Parathyroid adenoma (tissue), 2 donors: ENCODE results near the gene RFPL3.
"Not testable (repeated sequence)": the region's sequence is repeated elsewhere in the genome, so short reads cannot be mapped to it uniquely, and the experiment has no call there.

Source experiments
- H2AFZ ChIP-seq: fragments of 300-600 bp; sonication (generic); one replicate; pipeline ENCODE4 v1.7.0; 2017; ENCODE audit warnings: antibody characterized with exemption, mild to moderate bottlenecking
- H3K27ac ChIP-seq: fragments of 300-600 bp; sonication (generic); one replicate; pipeline ENCODE4 v1.7.0; 2017
- H3K27me3 ChIP-seq: fragments of 300-600 bp; sonication (generic); one replicate; pipeline ENCODE4 v1.7.0; 2017; ENCODE audit warnings: low read length; ENCODE audit not compliant: control insufficient read depth, insufficient read depth
- H3K36me3 ChIP-seq: fragments of 300-600 bp; sonication (generic); one replicate; pipeline ENCODE4 v1.7.0; 2017; ENCODE audit warnings: low read length; ENCODE audit not compliant: control insufficient read depth, insufficient read depth
- H3K4me1 ChIP-seq: fragments of 300-600 bp; sonication (generic); one replicate; pipeline ENCODE4 v1.7.0; 2017; ENCODE audit warnings: control low read depth
- H3K4me2 ChIP-seq: fragments of 300-600 bp; sonication (generic); one replicate; pipeline ENCODE4 v1.7.0; 2017; ENCODE audit warnings: low read length
- H3K4me3 ChIP-seq: fragments of 300-600 bp; sonication (generic); one replicate; pipeline ENCODE4 v1.7.0; 2017; ENCODE audit warnings: low read depth, low read length
- H3K79me2 ChIP-seq: fragments of 300-600 bp; sonication (generic); one replicate; pipeline ENCODE4 v1.7.0; 2017; ENCODE audit warnings: control low read depth
- H3K9ac ChIP-seq: fragments of 300-600 bp; sonication (generic); one replicate; pipeline ENCODE4 v1.7.0; 2017; ENCODE audit warnings: mild to moderate bottlenecking
- H3K9me3 ChIP-seq: fragments of 300-600 bp; sonication (generic); one replicate; pipeline ENCODE4 v1.7.0; 2017; ENCODE audit warnings: low read length; ENCODE audit not compliant: control insufficient read depth
- CTCF ChIP-seq: fragments of 300-600 bp; sonication (generic); IDR thresholded peaks from one replicate; pipeline ENCODE4 v1.7.0; 2017; ENCODE audit warnings: antibody characterized with exemption, mild to moderate bottlenecking
- donor health status: primary hyperparathyroidism.

RFPL3 gene

GRCh38 chr22:32355760-32356159 is 1.9 kb upstream of the RFPL3 start:
- Histone ChIP-seq H3K79me2 (no peaks in the 10 kb centered on the region), H3K36me3 (no peaks in the 10 kb centered on the region), H3K9me3 (no peaks in the 10 kb centered on the region), H3K9ac (no peak overlapping the region), H3K4me3 (no peak overlapping the region), H3K27ac (no peak overlapping the region), H3K4me1 (no peaks in the 10 kb centered on the region), H3K27me3 (no peaks in the 10 kb centered on the region), H2AFZ (no peak overlapping the region), H3K4me2 (no peak overlapping the region)
- TF ChIP-seq CTCF = no peak

DNA sequence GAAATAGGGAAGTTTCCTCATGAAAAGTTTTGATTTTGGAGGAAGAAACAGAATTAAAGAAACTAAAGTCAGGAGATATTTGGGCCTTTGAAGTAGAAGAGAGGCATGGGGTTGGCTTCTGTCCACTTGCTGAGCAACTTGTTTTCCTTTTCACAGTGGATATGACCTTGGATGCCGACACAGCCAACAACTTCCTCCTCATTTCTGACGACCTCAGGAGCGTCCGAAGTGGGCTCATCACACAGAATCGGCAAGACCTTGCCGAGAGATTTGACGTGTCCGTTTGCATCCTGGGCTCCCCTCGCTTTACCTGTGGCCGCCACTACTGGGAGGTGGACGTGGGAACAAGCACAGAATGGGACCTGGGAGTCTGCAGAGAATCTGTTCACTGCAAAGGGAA is 2.4 kb downstream of the RFPL3 start:
- not testable (repeated sequence) for H3K9me3 ChIP-seq, H3K4me1 ChIP-seq, H3K27ac ChIP-seq, H3K79me2 ChIP-seq, H3K4me3 ChIP-seq, H3K27me3 ChIP-seq, H2AFZ ChIP-seq, H3K9ac ChIP-seq, H3K36me3 ChIP-seq, H3K4me2 ChIP-seq

DNA sequence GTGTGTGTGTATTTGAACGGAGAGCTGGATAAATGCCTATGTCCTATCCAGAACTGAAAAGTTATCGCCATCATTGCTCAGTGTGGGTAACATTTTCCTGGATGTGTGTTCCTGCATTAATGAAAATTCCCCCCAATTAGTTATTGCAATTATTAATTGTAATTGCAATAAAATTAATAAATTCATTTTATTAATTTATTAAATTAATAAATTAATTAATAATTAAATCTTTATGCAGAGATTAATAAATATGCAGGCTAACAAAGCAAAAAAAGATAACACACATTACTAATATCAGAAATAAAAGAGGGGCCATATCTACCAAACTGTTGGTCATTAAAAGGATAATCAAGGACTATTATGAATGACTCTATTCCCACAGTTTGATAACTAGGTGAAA is 3.6 kb downstream of the RFPL3 start:
- H3K79me2 ChIP-seq = no peaks in the 10 kb centered on the region
- no peaks in the 10 kb centered on the region for H3K27me3 ChIP-seq
- no peak overlapping the region for H2AFZ ChIP-seq
- no peaks in the 10 kb centered on the region for H3K4me1 ChIP-seq
- no peak overlapping the region for H3K4me2 ChIP-seq
- H3K9ac ChIP-seq = no peak overlapping the region
- no peaks in the 10 kb centered on the region for H3K9me3 ChIP-seq
- no peak for TF ChIP-seq CTCF
- H3K27ac ChIP-seq = no peak overlapping the region
- no peak overlapping the region for H3K4me3 ChIP-seq
- H3K36me3 ChIP-seq = no peaks in the 10 kb centered on the region

GRCh38 chr22:32364210-32364609 is 6.5 kb downstream of the RFPL3 start:
- no peak overlapping the region for H3K27ac ChIP-seq
- no peaks in the 10 kb centered on the region for H3K9me3 ChIP-seq
- no peak for TF ChIP-seq CTCF
- no peaks in the 10 kb centered on the region for H3K79me2 ChIP-seq
- H3K4me1 ChIP-seq = no peaks in the 10 kb centered on the region
- no peak overlapping the region for H3K4me3 ChIP-seq
- no peaks in the 10 kb centered on the region for H3K36me3 ChIP-seq
- H3K27me3 ChIP-seq = no peaks in the 10 kb centered on the region
- no peak overlapping the region for H3K4me2 ChIP-seq
- no peak overlapping the region for H3K9ac ChIP-seq
- H2AFZ ChIP-seq = no peak overlapping the region

DNA sequence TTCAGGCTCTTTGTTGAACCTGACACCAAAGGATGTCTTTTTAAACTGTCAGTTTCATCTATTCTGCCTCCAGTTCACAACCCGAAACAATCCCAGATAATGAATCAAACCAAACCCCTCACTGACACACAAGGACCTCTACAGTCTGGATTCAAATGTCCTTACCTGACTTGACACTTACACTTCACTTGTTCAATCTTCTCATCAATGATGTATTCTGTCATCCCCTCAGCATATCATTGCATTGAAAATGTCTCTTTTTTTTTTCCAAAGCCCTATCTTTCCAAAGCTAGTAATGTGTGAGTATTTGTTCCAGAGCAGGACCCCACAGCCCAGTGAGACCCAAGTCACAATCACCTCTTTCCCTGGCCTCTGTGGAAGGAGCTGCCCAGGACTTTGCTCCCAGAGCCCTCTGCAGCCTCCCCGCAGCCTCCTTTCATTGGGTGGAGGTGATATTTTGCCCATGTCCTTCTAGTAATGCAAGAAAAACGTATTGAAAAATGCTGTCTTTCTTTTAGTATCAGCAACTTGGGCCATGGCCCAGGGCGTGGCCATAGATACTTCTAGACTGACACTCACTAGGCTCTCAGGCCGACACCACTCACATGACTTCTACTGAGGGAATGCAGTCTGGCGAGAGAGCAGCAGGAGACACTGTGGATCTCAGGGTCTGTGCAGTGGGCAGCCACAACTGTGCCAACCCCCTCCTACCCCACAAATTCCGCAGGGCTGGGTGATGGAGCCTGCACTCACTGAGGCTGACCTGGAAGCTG is 18.2 kb downstream of the RFPL3 start:
- no peak overlapping the region for H3K4me2 ChIP-seq
- no peak overlapping the region for H3K27ac ChIP-seq
- no peaks in the 10 kb centered on the region for H3K27me3 ChIP-seq
- no peaks in the 10 kb centered on the region for H3K4me1 ChIP-seq
- H2AFZ ChIP-seq = no peak overlapping the region
- no peaks in the 10 kb centered on the region for H3K36me3 ChIP-seq
- no peaks in the 10 kb centered on the region for H3K9me3 ChIP-seq
- H3K79me2 ChIP-seq = no peaks in the 10 kb centered on the region
- no peak overlapping the region for H3K9ac ChIP-seq
- no peak for TF ChIP-seq CTCF
- H3K4me3 ChIP-seq = no peak overlapping the region
